A172 (cell line): ENCODE results near the gene NUP160. TPM values are rescaled to one million over a fixed set of nuclear protein-coding genes. Genes with fewer than 3 reads are reported as not detected.
A peak's percentile ranks its signal among the peaks of the same experiment; 100 is the strongest.
"Not testable (repeated sequence)": the region's sequence is repeated elsewhere in the genome, so short reads cannot be mapped to it uniquely, and the experiment has no call there.

Experiments
- DNase-seq: peaks from one replicate; pipeline ENCODE4 v3.0.0-alpha.2; 2015; ENCODE audit warnings: low spot score
- total RNA-seq: library from RNA; depleted of rRNA; stranded (reverse); fragments of >200 nt; shearing (Covaris generic); gene quantifications from 2 replicates; pipeline ENCODE4 v1.2.3, GENCODE V29; 2014; rRNA removed

NUP160 gene
- total RNA-seq = 42.3 and 43.4 TPM in 2 replicates

- DNase-seq = peak; percentile 62
These were observed at the start of gene NUP160 for GRCh38 chr11:47847892-47848699. Gene NUP160, minus strand, starts transcription at chr11:47848350. Its CDS starts 32 bp downstream, at chr11:47848318.

- no peak for DNase-seq
These were observed 48.0 kb upstream of the NUP160 start for GRCh38 chr11:47896199-47896598.

DNA sequence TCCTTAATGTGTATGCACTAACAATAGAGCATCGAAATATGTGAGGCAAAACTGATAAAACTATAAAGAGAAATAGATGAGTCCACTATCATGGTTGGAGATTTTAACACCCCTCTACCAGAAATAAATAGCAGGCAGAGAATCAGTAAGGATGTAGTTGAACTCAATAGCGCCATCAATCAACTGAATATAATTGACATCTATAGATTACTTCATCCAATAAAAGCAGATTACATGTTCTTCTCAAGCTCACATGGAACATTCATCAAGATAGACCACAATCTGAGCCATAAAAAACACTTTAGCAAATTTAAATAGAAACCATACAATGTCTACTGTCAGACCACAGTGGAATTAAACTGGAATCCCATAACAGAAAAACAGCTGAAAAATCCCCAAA lies 46.9 kb upstream of the NUP160 start:
- no peak for DNase-seq

GRCh38 chr11:47892546-47893276 lies 44.6 kb upstream of the NUP160 start:
- DNase-seq = not testable (repeated sequence)

- no peak for DNase-seq
These were observed 43.7 kb upstream of the NUP160 start for GRCh38 chr11:47891886-47892285.

- no peak for DNase-seq
These were observed 41.7 kb upstream of the NUP160 start for GRCh38 chr11:47889714-47890441.

DNA sequence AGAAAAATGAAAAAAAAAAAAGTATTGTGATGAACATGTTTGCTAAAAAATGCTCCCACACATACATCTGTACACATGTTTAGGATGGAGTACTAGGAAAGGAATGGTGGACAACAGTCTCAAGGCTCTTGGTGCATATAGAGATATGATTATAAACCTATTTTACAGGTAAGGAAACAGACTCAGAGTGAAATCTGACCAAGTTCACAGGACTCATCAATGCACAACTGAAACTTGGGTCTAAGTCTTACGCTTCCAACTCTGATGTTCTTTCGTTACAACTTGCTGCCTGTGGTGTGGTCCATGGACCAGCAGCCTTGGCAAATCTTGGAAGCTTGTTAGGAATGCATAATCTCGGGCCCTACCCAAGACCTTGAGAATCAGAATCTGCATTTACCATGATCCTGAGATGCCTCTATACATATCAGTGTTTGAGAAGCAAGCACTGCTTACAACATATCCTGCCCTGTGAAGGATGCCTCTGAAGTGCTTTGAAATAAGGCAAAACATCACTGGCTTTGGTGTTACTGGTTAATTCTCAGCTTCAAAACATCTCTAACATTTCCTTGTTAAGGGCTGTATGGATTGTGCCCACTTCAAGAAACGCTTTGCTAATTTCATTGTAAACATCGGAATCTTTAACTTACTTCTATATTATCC lies 39.9 kb upstream of the NUP160 start:
- no peak for DNase-seq

DNA sequence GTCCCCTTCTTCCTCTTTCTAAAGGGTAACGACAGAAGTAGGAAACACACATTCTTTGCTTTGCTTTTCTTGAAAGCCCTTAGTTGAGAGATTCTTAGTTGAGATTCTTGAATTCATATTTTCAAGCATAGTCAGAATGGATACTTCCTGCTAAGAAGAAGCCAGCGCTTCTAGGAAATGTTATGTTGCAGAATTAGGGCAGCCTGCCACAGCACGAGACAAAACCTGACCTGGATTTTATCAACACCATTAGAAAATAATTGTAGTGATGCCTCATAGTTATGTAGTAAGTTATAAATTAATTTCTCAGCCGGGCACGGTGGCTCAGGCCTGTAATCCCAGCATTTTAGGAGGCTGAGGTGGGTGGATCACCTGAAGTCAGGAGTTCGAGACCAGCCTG lies 37.9 kb upstream of the NUP160 start:
- DNase-seq = peak; percentile 21

DNA sequence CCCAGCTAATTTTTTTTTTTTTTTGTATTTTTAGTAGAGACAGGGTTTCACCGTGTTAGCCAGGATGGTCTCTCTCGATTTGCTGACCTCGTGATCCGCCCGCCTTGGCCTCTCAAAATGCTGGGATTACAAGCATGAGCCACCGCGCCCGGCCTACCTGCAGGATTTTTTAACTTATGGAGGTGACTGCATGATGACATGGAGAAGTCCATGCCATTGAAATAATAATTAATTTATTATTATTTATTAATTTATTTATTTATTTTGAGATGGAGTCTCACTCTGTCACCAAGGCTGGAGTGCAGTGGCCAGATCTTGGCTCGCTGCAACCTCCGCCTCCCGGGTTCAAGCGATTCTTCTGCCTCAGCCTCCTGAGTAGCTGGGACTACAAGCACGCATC lies 34.3 kb upstream of the NUP160 start:
- DNase-seq = not testable (repeated sequence)

DNA sequence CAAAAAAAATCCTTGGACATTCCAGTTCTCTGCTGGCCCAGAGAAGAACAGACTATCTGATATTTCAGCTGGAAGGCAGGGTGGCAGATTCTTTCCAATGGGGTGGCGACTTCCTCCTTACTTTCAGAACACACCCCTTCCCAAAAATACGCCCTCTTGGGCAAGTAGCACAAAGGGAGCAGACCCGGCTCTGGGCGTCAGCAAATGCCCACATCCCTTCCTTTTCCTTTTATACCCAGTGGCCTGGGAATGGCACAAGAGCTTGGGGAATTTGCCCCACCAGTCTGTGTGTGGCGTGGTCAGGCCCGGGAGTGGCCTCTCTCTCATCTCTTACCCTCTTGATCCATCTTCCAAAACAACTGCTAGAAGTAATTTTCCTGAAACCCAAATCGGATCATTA lies 33.0 kb upstream of the NUP160 start:
- no peak for DNase-seq

DNA sequence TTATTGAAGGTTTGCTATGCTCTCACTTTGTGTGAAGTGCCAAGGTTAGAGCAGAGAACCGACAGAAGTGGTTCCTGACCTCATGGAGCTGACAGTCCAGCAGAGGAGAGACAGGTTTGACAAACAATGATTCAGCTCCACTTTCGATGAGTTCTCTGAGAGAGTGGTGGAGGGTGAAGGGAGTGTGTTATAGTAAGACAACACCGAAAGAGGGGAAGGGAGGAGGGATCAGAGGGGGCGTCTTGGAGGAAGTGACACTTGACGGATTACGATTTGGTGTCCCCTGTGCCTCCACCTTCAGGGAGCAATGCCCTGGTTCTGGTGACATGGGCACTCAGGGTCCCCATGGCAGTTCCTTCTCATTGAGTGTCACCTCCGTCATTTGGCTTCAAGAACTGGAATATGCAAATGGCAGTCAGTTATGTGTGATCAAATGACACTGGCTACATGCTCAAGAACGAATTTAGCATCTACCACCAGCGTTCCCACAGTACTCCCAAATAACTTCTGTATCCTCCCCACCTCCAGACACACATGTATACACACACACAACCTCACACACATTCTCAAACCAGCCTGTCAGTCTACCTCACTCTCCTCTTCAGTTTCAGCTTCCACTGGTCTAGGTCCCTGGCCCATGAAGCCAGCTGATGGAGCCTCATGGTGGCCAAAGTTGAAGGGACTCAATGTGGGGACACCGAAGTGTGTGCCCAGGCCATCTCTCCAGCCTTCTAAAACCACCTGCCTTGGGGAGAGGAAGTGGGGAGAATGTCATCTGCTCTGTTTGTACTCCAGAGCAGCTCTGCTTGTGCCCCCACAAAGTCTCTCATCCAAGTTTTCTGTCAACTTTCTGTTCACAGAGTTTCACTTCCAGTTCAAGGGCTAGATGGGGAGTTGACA lies 31.4 kb upstream of the NUP160 start:
- DNase-seq = no peak

DNA sequence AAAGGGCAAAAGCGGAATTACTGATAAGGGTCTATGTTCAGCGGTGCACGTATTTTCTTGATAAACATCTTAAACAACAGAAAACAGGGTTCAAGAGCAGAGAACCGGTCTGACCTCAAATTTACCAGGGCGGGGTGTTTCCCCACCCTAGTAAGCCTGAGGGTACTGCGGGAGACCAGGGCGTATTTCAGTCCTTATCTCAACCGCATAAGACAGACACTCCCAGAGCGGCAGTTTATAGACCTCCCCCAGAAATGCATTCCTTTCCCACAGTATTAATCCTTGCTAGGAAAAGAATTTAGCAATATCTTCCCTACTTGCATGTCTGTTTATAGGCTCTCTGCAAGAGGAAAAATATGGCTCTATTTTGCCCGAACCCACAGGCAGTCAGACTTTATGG lies 27.7 kb upstream of the NUP160 start:
- DNase-seq = not testable (repeated sequence)

GRCh38 chr11:47870404-47870803 lies 22.3 kb upstream of the NUP160 start:
- DNase-seq = no peak

GRCh38 chr11:47869544-47870393 lies 21.6 kb upstream of the NUP160 start:
- DNase-seq = peak; percentile 31

DNA sequence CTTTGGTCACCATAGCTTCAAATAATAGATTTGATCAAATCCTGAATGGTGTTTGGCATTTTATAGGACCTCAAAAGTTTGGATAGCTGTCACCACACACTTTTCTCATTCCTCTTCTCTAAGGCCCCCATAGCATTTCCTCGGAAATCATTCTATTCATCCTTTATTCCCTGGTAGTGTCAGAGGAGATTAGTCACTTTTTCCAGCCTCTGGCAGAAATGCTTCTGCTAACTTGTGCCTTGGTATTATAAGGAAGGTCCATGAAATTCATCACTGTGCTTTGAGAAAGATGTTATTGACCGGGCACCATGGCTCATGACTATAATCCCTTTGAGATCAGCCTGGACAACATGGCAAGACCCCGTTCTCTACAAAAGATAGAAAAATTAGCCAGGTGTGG lies 19.7 kb upstream of the NUP160 start:
- DNase-seq = no peak

- not testable (repeated sequence) for DNase-seq
These were observed 18.7 kb upstream of the NUP160 start for GRCh38 chr11:47866892-47867291.

DNA sequence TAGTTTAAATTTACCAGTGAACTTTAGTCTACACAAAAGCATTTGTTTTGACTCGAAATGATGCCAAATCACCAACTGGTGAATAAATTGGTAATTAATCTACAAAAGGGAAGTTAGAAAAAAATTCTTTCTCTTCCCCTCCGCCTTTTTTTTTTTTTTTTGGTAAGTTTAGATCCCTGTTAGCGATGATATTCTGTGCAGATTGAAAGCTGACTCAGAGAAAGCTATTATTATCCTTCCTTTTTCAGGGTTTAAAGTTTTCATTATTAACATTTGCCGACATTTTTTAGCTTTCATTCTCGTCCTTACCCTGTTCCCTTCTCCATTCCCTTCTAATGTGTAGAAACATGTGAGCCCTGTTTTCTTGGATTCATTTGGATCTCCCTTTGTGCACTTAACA lies 16.8 kb upstream of the NUP160 start:
- no peak for DNase-seq

GRCh38 chr11:47863898-47864430 lies 15.8 kb upstream of the NUP160 start:
- DNase-seq = no peak

- peak; percentile 77 for DNase-seq
These were observed 15.2 kb upstream of the NUP160 start for GRCh38 chr11:47863189-47863897.
